ENCODE data around the gene TSPAN15.
"Not testable (repeated sequence)": the region's sequence is repeated elsewhere in the genome, so short reads cannot be mapped to it uniquely, and the experiment has no call there.

The TSPAN15 gene

DNA sequence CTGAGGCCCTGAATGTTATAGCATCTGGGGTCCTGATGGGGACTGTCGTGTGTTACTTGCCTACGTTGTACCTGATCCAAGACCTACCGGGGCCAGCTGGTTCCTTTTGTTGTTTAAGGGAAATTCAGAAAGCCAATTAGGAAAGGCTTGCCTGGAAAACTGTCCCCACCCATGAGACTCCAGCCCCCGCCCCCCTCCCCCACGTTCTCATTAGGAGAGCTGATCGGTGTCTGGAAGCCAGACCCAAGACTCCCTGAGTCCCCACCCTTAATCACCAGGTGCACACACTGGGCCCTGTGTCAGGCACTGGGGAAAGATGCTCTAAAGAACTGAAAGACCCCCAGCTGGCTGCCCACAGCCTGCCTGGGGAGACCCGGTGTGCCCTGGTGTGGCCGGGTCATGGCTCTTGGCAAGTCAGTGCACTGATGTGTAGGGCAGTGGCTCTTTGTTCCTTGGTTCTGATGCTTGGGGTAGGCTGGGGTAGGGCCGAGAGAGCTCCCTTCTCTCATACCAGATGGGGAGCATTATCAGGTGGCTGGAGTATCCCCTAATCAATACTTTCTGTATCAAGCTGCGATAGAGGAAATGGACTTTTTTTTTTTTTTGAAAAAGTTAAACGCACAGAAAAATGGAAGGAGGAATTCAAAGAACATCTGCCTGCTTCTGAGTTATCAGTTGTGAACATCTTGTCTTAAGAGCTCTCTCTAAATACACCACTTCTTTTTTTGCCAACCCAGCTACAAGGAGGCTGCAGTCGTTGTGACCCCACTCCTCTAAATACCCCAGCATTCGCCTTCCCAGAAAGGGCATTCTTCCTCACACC lies 16.9 kb downstream of the TSPAN15 start:
- no peak for DNase-seq

DNA sequence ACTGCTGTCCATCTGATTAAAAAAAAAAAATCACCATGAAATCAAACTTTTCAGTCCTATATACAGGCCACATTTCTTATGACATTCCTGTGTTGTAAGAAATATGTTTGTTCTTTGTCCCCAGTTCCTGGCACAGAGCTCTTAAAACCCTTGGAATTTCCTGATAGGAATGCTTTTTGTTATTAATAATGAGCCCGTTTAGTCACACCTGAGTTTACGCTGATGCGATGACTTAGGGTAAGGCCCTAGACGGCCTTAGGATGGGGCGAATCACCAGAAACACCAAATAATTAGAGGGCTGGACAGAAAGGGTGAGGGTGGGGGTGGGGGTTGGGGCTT lies 17.5 kb downstream of the TSPAN15 start:
- no peak for DNase-seq

DNA sequence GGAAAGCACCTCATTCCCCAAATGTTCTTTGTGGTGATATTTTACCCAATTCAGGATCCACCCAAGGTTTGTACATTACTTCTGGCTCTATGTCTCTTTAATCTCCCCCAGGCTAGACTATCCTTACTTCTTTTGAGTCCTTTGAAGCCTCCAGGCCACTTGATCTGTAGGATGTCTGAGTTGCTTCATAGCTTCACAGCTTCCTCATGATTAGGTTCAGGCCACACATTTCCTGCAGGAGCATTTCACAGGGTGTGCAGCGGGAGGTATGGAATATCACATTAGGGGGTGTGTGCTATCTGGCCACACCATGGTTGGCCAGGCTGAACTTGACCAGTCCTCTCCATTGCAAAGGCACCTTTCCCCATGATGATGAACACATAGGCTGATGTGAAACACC lies 18.7 kb downstream of the TSPAN15 start:
- DNase-seq: no peak

DNA sequence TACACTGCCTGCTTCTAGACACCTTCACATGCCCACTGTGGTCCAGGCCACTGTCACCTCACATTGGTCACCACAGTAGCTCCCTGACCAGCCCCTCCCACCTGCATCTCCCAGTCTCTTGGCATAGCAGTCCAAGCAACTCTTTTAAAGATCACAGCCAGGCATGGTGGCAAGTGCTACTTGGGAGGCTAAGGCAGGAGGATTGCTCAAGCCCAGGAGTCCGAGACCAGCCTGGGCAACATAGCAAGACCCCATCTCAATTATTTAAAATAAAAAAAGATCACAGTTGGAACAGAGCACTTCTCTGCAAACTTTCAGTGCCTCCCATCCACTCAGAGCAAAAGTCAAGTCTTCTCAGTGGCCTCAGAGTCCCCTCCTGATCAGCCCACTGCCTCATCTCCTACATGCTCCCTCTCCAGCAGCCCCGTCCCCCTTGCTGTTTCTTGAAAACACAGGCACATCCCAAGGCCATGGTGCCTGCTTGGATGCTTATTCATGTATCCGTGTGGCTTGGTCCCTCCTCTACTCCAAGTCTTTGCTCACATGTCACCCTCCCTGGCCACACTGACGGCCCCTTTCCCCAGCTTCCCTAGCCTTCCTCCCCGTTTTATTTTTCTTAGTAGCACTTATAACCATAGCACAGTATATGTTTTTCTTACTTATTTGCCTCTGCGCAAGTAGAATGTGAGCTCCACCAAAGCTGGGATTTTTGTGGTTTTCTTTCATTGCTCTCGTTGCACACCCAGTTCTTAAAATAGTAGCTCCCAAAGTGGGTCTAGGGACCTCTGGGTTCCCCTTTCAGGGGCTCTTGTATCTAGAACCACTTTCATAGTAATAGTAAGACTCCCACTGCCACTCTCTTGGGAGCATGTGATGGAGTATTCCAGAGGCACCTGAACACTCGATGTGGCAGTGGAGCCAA lies 19.5 kb downstream of the TSPAN15 start:
- no peak for DNase-seq

DNA sequence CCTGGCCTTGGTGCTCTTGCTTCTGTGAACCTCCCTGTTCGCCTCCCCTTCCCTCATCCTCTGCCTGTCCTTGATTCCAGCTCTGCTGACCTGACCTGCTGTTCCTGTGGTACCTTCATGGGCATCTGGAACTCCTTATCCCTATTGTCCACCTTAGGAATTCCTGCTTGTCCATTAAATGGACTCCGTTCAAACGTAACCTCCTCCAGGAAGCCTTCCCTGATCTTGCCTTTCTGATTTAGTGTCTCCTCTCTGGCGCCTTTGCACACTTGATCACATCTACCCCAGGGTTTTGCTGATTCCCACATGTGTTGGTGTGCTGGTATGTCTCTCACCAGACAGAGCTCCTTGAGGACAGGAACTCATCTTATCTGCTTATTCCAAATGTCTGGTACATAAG lies 20.9 kb downstream of the TSPAN15 start:
- DNase-seq: no peak

DNA sequence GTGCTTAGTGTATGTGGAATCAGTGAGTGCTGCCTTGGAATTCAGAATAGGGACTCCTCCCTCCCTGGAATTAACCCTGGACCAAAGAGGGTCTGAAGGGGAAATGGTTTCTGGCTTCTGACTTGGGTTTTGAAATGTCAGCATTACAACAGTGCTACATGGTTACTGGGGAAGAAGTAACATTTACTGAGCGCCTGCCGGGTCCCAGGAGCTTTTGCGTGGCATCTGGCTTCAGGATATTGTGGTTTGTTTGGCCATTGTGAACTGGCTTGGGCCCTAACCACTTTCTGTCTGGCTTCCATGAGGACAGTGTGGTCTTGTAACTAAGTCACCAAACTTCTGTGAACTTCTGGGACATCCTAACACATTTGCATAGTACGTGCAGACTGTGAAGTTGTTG lies 21.3 kb downstream of the TSPAN15 start:
- no peak for DNase-seq

DNA sequence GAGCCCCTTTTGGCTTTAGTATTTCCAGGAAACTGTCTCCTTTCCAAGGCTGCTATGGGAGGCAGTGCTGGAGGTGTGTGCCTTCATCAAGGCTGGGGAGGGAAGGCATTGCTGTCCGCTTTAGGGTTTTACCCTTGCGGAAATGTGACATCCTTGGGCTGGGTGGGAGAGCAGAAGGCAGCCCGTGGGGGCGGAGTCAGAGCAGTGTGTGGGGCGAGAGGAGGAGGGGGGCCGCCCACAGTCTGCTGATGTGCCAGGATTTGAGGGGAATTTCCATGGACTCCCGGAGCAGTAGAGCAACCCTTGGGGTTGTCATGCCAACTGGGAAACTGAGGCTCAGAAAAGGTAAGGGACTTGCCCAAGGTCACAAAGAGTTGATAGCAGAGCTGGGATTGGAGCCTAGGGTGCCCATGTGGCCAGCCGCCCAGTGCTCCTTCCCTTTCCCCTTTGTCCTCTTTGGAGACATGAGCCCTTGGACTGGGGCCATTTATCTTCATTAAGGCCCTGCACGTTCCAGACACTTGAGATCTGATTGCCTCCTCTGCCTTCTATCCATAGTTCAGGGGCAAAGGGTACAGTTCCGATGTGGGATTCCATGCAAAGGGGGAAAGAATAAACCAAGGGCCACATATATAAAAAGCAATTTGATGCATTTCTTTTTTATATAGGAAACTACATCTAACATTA lies 22.2 kb downstream of the TSPAN15 start:
- DNase-seq: no peak

DNA sequence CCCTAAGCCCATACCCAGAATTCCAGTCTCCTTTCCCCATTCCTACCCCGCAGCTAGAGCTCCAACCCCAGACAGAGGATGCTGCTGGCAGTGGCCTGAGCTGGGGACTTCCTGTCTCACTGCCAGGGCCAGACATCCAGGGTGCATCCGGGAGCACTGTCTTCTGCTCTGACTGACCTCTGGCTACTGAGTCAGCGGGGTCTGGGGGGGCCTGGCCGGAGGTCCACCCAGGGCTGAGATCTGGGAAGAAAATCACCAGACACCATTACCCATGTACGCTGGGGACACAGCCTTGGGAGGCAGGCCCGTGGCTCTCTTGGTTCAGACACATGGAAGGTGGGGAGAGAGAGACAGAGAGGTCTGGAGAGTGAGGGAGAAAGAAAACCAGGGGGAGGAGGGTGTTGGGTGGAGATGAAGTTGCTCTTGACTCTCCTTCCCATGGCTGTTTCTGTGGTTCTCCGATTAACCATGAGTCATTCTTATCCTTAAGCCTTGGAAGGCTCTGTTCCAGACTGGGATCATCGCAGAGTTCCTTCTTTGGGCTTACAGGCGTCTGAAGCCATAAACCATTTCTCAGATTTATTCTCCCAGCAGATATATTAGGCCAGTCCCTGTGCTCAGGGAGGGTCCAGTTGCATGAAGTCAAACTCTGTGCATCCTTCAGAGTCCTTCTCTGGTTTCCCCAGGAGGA lies 23.6 kb downstream of the TSPAN15 start:
- peak; percentile 93 for DNase-seq

DNA sequence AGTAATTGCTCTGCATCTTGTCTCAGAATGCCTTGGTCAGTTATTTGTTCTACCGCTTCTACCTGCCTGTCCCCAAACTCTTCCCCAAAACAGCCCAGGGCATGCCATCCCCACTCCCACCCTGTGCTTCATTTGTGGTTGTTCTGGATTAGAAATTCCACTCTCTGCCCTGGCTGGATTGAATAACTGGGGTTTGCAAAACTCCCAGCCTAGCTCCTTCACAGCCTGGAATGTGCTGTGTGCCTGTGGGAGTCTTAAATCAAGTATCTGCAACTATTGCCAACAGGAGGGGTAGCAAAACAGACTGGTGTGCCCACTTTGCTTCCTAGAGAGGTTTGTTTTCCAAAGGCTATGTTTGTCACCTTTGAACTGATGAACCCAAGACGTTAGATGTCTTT lies 24.2 kb downstream of the TSPAN15 start:
- DNase-seq: no peak

DNA sequence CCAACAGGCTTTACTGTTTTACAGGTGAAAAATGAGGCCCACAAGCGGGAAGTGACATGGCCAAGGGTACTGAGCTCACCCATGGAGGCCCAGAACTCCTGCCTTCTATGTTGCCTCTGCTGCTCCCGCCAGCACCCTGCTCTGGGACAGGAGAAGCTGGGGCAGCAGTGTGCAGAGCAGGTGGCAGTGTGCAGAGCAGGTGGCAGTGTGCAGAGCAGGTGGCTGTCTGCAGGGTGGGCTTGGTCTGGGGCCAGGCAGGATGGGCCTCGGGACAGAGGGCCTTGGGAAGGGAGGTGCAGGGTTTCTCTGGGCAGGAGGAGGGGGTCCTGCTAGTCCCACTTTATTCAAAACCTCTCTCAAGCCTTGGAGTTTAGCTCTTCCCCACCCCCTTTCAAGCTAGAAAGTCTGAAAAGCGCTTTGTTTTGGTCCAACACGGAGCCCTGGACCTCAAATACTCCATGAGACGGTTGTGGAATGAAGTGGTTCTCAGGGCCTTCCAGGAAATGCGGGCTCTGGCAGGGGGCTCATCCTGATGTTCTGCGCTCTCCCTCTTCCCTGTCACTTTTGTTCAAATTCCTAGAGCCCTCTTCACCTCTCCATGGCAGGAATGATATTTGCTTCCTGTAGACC lies 26.8 kb downstream of the TSPAN15 start:
- no peak for DNase-seq

DNA sequence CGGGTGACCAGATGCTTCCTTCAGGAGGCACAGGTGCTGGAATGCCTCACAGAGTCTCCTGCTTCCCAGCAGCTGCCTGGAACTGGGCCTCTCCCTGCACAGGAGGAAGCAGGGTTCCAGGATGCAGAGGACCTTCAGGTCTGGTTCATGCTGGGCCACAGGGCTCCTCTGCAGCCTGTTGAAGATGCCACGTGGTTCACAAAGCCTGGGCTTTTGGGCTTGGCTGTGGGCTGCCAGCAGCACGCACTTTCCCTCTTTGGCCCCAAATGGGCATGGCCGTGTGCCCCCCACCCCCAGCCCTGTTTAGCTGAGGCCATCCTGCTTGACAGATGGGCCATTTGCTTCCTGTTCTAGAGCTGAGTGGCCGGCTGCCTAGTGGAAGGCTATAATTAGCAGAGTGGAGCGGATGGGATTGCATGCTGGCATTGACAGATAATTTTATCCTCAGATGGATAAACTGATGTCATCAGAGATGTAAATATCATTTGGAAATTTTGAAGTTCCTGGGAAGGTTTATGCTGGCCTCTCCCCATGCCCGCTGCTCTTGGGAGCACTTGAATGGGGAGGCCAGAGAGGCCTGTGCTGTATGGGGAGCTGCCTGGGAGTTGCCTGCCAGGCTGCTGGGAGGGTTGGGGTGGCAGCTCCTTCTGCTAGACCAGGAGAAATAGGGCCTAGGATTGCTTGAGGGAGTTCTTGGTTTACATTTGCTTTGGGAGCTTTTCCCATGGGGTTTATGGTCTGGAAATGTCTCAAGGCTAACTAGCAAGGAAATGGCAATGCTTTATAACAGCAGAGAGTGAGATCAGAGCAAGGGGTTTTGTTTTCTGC lies 28.2 kb downstream of the TSPAN15 start:
- no peak for DNase-seq

DNA sequence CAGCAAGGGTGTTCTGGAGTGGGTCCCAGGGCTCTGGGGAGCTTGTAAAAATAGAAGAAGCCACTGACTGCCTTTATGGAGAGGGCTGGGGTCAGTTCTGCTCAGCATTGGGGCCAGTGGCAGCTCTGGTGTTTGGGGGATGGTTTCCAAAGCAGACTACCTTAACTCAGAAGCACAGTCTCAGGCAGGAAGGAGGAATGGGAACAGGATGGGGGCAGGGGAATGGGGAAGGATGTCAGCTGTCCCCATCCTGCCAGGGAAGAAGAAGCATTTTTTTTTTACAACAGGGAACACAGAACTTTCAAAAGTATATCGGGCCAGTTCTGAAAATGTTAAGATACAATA lies 28.8 kb downstream of the TSPAN15 start:
- no peak for DNase-seq

DNA sequence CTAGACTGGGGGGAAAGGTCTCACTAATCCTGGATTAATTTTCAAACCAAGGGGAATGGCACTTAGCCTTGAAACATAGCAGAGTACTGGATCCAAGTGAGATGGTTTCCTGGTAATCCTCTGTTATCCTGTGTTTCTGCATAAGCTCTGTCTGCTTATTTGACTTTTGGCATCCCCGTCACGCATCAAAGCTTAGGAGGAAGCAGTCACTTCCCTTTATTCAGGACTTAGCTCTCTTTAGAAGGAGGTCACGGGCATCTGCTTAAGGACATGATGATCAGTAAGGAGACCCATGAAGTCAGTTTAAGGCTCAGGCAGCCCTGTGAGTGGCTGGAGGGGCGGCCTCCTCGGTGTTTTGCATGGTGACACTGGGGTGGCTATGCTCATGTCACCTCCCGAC lies 30.0 kb downstream of the TSPAN15 start:
- no peak for DNase-seq

DNA sequence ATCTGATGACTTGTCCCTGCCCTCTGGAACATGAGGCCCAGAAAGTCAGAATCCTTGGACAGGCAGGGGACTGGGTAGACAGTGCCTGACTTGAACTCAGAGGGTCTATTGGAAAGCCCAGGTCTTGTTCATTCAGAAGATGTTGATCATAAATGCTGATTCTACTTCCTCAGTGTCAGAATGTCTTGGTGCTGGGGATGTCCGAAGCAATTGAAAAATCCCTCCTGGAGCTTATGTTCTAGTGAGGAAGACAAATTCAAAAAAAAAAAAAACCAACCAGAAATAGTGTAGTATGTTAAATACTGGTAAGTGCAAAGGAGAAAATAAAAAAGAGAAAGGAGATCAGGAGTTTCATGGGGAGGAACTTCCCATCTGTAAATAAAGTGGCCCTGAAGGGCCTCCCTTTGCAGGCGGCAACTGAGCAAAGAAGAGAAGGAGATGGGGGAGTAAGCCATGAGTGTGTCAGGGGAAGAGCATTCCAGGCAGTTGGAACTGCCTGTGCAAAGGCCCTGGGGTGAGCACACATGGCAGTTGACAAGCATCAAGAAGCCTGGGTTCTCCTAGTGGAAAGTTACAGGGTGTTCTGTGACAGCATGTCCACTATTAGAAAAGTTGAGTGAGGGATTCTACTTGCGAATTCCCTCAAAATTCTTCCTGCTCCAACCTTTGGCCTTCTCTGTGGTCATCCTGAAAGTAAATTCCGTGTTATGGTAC lies 30.7 kb downstream of the TSPAN15 start:
- no peak for DNase-seq

DNA sequence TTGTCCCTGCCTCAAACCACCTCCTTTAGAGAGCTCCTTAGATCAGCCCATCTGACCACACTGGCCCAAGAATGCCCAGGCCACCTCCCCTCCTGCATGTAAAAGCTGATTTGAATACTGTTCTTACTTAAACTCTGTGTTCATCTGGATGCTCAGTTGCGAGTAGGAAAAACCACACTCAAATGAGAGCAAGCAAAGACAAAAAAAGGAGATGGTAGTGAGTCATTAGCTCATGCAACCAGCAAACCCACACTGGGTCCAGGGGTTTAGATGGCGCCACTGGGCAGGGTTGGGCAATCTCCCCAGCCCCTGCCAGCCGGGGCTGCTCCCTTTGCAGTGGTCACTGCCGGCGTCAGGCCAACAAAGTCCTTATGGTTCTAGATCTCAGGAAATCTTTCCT lies 32.7 kb downstream of the TSPAN15 start:
- no peak for DNase-seq

DNA sequence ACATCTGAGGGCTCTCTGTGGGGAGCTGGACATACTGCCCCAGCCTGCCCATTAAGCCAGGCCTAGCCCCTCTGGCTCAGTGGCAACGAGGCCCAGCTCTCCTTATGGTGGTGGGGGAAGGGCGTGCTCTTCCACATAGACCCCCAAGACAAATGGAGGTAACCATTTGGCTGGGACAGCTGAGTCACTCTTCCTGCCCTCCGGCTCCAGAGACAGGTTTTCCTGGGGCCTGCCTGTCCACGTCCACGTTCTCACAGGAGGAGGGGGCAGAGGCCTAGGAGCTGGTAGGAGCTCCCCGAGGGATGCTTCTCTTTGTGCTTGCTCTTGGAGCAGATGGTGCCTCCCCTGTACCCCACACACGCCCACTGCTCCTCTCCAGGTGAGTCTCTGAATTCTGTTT lies 33.5 kb downstream of the TSPAN15 start:
- DNase-seq: no peak

DNA sequence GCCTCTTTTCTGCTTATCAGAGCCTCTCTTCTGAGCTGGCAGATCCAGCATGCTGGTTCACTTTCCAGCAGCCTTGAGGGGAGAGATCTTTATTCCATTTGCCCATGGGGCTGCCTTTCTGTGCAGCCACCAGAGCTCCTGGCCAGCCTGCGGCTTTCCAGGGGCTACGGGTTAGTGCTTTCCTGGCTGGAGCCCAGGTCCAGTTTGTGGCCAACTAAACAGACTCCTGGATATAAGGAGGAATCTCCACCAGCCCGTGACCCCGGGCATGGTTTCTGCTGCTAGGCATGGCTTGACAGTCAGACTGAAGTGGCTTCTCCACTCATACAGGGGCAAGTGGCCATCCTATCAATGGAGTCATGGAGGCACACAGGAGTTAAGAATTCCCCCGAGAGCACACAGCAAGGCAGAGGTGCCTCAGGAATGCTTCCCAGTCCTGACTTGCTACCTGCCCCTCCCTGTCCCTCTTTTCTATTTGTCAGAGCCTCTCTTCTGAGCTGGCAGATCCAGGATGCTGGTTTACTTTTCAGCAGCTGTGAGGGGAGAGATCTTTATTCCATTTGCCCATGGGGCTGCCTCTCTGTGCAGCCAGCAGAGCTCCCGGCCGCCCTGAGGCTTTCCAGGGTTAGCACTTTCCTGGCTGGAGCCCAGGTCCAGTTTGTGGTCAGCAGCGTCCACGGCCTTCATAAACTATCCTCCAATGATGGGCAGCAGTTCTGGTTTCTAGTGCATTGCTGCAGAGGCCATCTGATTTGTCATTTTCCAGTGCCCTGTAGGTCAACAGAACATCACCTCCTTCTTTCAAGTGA lies 35.9 kb downstream of the TSPAN15 start:
- DNase-seq: no peak

DNA sequence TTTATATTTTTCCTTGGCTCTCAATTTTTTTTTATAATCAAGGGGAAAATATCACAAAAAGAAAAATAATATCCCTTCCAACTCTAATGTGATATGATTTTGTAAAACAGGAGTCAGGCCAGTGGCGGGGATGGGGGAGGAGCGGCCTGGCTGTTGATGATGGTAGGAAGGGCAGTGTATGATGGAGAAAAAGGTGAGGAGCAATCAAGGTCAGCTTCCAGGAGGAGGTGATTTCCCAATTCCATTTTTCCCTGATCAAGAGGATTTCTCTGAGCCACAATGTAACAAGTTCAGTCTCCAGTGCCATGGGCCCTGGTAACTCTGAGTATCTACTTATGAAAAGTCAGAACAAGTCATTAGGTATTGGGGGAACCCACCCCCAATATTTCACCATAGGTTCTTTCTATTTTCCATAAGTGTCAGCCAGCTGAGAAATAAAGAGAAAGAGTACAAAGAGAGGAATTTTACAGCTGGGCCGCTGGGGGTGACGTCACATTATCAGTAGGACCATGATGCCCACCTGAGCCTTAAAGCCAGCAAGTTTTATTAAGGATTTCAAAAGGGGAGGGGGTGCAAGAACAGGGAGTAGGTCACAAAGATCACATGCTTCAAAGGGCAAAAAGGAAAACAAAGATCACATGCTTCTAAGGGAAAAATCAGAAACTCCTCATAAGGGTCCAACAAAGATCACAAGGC lies 37.0 kb downstream of the TSPAN15 start:
- not testable (repeated sequence) for DNase-seq

DNA sequence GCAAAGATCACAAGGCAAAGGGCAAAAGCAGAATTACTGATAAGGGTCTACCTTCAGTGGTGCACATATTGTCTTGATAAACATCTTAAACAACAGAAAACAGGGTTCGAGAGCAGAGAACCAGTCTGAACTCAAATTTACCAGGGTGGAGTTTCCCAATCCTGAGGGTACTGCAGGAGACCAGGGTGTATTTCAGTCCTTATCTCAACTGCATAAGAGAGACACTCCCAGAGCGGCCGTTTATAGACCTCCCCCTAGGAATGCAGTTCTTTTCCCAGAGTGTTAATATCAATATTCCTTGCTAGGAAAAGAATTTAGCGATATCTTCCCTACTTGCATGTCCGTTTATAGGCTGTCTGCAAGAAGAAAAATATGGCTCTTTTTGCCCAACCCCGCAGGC lies 37.6 kb downstream of the TSPAN15 start:
- not testable (repeated sequence) for DNase-seq

Data from HCEC 1CT (cell line).